CD4-positive, alpha-beta T cell treated with Interleukin-21 for 1 hour (primary cell): ENCODE measurements around the gene GSTM2.

ENCODE experiments used
- DNase-seq: peaks from one replicate; pipeline ENCODE4 v3.0.0-alpha.2; 2020

GSTM2 gene

GRCh38 chr1:109630081-109630897 lies 37.6 kb upstream of the GSTM2 start:
- peak; percentile 37 for DNase-seq

DNA sequence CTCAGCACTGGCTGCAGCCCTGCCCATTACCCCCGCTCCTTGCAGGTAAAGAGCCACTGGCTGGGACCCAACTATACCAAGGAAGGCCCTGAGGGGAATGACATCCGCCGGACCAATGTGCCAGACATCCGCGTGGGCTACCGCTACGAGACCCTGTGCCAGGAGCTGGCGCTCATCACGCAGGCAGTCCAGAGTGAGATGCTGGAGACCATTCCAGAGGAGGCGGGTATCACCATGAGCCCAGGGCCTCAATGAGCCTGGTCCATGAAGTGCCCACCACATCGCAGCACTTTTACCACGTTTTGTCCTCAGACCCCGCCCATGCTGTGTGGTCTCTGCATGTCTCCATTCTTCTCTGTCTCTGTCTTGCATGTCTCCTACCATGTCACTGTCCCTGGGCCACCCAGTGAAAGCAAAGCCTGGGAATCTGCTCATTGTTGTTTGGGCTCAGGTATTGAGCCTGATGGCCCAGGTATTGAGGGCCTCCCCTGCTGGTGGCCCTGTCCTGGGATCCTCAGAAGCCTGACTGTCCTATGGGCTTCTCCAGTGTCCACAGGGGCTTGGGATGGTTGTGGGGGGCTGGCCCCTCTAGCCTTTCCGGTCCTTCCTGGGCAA lies 36.9 kb upstream of the GSTM2 start:
- DNase-seq = no peak

- no peak for DNase-seq
These were observed 36.0 kb upstream of the GSTM2 start for GRCh38 chr1:109631513-109632505.

DNA sequence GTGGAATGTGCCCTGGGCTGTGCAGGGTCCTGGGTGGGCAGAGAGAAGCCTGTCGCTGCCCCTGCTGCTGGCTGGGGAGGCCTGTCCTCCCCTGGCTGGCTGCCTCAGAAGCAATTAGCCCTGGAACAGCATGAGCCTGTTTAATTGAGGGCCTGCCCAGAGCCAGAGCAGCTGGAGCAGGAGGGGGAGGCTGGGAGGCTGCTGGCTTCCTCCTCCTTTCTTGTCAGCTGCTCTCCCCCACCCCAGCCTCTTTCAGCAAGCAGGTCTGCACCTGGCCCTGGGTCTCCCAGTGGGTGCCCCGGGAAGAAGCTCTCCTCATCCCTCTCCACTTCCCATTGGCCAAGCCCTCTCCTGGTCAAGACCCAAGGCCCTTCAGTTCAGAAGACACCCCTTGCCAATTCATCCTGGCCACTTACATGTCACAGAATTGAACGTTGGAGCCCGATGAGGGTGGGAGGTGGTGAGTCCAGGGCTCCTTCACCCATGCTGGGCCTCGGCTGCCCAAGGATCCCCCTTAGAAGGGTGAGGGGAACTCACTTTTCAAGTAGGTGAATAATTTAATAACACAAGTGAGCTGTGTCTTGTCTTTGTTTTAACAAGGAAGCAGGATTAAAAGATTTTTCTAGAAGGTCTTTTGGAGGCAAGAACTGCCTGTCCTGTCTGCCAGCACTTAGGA lies 35.0 kb upstream of the GSTM2 start:
- DNase-seq = no peak

GRCh38 chr1:109634292-109634691 lies 33.6 kb upstream of the GSTM2 start:
- DNase-seq = no peak

GRCh38 chr1:109634771-109635750 lies 32.8 kb upstream of the GSTM2 start:
- peak; percentile 26 for DNase-seq

DNA sequence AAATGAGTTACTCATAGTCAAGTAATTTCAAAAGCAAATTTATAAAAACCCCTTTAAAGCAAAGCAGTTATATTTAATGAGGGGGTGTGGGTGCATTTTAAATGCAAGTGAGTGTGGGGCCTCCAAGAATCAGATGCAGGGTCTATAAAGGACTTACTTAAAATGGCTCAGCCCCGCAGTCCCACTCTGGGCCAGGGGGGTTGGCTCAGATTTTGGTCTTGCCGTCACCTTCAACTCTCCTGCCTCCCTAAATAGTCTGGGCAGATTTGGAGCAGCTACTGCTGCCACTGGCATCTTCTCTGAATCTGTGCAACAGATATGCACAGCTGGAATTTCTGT lies 32.0 kb upstream of the GSTM2 start:
- DNase-seq = no peak

- DNase-seq = no peak
These were observed 31.5 kb upstream of the GSTM2 start for GRCh38 chr1:109636201-109636952.

GRCh38 chr1:109637446-109637845 lies 30.4 kb upstream of the GSTM2 start:
- no peak for DNase-seq

DNA sequence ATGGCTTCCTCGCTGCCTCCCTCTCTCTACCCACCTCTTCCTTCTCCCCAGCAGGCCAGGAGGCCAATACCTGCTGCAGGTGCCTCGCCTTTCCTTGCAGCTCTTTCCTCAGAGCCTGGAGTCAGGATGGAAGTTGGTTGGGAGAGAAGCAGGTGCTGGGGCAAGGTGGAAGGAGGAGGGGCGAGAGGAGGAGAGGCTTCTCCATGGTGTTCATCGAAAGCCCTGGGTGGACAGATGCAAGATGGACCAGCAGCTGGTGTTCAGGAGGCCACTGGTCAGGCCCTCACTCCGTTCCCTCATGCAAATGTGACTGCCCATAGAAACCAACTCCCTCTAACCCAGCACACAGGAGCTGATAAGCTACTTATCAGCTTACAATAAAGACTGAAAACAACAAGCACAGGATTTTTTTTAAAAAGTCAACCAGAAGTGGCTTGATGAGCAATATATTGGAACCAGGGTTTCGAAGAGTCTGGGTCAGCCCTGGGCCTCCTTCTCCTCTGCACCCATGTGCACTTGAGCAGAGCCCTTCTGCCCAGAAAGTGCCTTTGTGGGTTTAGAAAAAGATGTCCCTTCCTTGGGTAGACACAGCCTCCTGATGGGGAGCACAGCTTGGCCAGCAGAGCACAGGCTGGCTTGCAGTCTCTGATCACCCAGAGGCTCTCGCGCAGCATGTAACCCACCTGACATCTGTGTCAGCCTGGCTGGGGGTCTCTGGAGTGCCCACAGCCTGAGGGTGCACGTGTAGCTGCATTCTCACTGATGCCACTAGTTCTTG lies 28.6 kb upstream of the GSTM2 start:
- DNase-seq = no peak

DNA sequence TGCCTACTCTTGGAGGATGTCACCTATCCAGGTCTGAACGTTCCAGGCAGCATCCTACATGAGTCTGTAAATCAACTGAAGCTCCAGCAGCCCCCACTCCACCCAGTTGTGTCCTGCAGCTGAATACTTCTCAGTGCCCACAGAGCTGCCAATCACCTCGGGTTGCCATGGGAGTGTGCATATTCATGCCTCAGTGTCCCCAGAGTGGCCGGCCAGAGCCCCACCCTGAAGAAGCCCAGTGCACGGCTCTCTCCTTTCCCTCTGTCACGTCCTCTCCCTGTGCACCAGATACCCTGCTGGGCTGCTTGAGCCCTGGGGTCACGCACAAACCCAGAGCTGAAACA lies 28.0 kb upstream of the GSTM2 start:
- DNase-seq = no peak

DNA sequence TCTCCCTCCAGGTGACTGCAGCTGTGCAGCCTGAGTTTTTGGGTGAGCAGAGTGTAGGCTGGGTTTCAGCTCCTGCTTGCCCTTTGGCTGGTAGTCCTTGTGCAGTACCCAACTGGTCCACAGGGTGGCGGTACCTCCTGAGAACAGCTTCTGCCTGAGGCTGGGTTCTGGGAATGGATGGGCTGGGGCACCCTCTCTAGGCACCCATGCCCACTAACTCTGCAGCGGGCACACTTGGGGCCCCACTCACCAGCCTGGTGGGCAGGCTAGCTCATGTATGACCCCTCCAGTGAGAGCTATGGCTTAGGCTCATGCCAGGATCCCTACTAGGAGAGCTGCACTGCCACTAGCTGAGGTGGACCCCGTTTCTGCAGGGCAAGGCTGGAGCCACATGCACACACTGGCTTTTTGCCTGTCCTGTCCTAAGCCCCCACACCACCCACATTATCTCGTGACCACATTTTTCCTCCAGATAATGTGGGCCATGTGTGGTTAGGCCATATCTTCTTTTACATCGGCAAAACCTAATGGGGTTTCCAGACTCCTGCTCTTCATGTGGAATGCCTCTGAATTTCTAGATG lies 27.5 kb upstream of the GSTM2 start:
- peak; percentile 87 for DNase-seq

DNA sequence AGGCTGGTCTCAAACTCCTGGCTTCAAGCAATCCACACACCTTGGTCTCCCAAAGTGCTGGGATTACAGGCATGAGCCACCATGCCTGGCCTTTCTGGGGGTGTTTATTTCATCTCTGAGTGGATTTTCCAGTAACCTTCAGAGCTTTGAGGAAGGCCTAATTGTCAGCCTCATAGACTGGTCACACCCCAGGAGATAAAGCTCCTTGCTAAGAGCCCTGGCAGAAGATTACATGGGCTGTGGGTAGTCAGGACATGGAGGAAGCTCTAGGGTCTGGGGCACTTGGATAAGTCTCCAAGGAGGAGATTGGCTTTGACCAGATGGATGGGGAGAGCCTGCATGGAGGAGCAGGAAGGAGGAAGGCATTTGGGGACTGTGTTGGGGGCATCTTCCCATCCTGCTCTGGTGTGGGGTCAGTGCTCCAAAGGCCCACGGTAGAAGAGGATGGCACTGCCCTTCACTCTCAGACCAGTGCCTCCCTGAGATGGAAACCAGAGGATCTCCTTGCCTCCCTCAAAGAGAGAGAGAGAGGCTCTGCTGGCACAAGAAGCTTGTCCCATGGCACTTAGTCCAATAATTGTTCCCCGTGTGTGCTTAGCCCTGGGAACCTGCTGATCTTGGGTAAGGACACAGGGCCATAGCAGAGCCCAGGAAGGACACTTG lies 26.6 kb upstream of the GSTM2 start:
- DNase-seq = no peak

DNA sequence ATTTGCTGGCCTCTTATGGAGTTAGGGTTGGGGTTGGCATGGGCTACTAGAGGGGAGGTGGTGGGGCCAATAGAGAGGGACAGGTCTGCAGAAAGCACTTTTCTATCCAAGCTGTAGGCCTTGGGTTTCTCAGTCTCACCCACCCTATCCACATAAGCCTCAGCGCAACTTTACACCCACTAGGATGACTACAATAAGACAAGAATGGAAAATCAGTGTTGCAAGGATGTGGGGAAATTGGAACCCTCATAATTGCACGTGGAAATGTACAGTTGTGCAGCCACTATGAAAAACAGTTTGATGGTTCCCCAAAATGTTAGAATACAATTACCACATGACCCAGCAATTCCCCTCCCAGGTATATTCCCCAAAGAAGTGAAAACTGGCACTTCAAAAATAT lies 26.0 kb upstream of the GSTM2 start:
- no peak for DNase-seq

DNA sequence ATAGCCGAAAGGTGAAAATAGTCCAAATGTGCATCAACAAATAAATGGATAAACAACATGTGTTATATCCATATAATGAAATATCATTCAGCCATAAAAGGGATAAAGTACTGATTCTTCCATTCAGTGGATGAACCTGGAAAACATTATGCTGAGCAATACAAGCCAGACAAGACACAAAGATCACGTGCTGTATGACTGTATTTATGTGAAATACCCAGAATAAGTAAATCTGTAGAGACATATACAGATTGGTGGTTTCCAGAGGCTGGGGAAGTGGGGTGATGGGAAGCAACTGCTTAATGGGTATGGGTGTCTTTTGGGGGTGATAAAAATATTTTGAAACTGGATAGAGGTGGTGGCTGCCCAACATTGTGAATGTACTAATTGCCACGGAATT lies 25.2 kb upstream of the GSTM2 start:
- no peak for DNase-seq

DNA sequence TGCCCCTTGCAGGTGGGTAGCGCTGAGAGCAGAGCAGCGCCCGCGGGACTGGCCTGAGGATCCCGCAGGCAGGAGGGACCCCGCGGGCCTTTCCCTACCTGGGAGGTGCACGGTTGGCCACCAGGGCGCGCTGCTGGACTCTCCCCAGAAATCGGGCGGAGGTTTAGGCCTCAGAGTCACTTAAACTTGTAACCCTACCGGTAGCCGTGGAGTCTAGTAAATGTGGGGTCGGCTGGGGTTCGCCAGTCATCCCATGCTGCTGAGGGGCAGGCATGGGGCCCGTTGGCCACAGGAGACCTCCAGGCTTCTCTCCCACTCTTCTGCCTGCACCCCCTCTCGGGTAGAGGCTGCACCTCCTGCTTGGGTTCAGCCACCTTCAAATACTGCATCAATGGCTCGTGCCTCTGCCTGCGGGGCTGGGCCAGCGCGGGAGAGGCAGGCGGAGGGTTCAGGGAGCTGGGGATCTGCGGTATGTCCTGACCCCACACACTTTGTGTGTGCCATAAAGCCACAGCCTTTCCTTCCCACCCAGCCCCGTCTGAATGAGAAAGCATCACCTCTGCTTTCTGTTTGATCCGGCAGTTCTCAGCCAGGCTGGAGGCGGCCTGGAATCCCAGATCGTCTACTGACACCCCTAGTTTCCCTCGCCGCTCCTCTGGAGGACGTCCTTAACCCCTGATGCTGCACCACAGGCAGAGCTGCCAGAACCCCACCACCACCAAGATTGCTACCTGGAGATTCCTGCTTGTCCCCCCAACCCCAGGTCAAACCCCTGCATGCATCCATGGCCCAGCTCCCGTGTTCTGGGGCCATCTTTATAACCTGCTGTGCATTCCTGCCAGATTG lies 24.2 kb upstream of the GSTM2 start:
- peak; percentile 84 for DNase-seq

GRCh38 chr1:109644670-109645069 lies 23.2 kb upstream of the GSTM2 start:
- no peak for DNase-seq

- DNase-seq = no peak
These were observed 18.4 kb upstream of the GSTM2 start for GRCh38 chr1:109649491-109649914.
